LNCaP clone FGC (cell line): Measurements from ENCODE around the gene CCDC107.
A peak's percentile ranks its signal among the peaks of the same experiment; 100 is the strongest.

ENCODE experiments used
- DNase-seq: peaks from one replicate; pipeline ENCODE4 v3.0.0-alpha.2; 2011; ENCODE audit warnings: low read depth
- H3K4me3 ChIP-seq: 2 replicates; pipeline ENCODE4 v1.5.1; 2011; ENCODE audit warnings: mild to moderate bottlenecking, low read depth, low read length, control low read depth
- CTCF ChIP-seq: IDR thresholded peaks from 2 replicates; pipeline ENCODE4 v1.5.1; 2012; ENCODE audit warnings: mild to moderate bottlenecking; ENCODE audit not compliant: control insufficient read depth, insufficient read depth; ENCODE audit errors: extremely low read depth

Gene CCDC107

GRCh38 chr9:35685506-35685905, 27.4 kb downstream of the CCDC107 start:
- H3K4me3 ChIP-seq: no peak overlapping the region
- DNase-seq: no peak
- no peak for TF ChIP-seq CTCF

GRCh38 chr9:35686222-35687203, 28.4 kb downstream of the CCDC107 start:
- TF ChIP-seq CTCF: no peak
- no peak overlapping the region for H3K4me3 ChIP-seq
- DNase-seq: no peak

- H3K4me3 ChIP-seq: no peak overlapping the region
- TF ChIP-seq CTCF: no peak
These were observed 29.2 kb downstream of the CCDC107 start for GRCh38 chr9:35687306-35687705.

GRCh38 chr9:35687972-35688557, 30.0 kb downstream of the CCDC107 start:
- no peak for TF ChIP-seq CTCF
- H3K4me3 ChIP-seq: no peak overlapping the region

More at GRCh38 chr9:35687306-35687705, 29.2 kb downstream of the CCDC107 start:
- DNase-seq: no peak

GRCh38 chr9:35688558-35689541, 30.8 kb downstream of the CCDC107 start:
- no peak overlapping the region for H3K4me3 ChIP-seq
- no peak for TF ChIP-seq CTCF
- DNase-seq: no peak

More at GRCh38 chr9:35687972-35688557, 30.0 kb downstream of the CCDC107 start:
- no peak for DNase-seq

- DNase-seq: no peak
- H3K4me3 ChIP-seq: peak within 1 kb of the TSS; percentile 58
- TF ChIP-seq CTCF: no peak
These were observed 31.6 kb downstream of the CCDC107 start, which contains the start of gene TPM2 for GRCh38 chr9:35689542-35690293. TPM2 (minus strand) TSS chr9:35689925; CDS start chr9:35689817, 108 bp downstream.
